GM12891 (cell line): ENCODE results near the gene MNT.

ENCODE experiments used
- POLR2A ChIP-seq: IDR thresholded peaks from 2 replicates; pipeline ENCODE4 v1.6.1; 2011; ENCODE audit warnings: low read depth, low read length, control low read depth
- POLR2AphosphoS5 ChIP-seq: IDR thresholded peaks from 2 replicates; pipeline ENCODE4 v1.6.1; 2011; ENCODE audit warnings: low read depth, low read length, control low read depth
- SPI1 ChIP-seq: IDR thresholded peaks from 2 replicates; pipeline ENCODE4 v1.6.1; 2011; ENCODE audit warnings: low read depth, low read length, control low read depth

- TF ChIP-seq POLR2A, result no peak
- TF ChIP-seq POLR2AphosphoS5, result no peak
- TF ChIP-seq SPI1, result no peak
Observed at GRCh38 chr17:2366747-2367494, 33.9 kb downstream of the MNT start.
